ENCODE results near the gene RND3.

RND3 gene

DNA sequence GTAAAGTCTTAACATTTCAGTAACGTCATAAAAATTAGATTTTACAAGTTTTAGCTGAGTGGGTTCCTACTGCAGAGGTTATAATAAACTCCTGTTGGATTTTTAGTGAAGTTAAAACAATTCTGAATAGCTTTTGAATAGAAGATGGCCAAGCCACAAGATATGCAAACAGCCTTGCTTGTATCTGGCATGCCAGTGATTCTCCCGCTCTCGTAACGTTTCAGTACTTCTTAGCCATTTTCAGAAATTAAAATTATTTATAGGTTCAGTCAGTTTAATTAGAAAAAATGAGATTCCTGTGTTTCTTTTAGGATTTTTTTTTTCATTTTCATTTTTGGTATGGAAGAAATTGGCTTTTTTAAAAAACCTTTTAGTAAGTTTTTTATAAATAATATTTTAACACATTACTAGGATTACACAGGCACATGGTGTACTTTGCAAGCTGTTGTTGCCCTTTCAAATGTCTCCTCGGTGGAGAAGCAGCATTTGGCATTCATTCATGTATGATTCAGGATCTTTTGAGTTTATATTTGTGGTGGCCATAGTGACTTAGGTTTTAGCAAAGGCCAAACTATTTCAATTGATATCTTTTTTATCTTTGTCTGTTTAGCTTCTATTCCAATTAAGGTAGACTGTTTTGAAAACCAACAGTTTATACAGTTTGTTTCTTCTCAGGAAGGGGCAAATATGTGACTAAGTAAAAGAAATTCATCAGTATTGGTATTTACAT lies 30.6 kb upstream of the RND3 start:
- peak; percentile 89 for DNase-seq (ENCODE audit: low read depth)
- H3K4me3 ChIP-seq (ENCODE audit: low read depth, low read length), result no peak overlapping the region
- TF ChIP-seq, protein P1, sequence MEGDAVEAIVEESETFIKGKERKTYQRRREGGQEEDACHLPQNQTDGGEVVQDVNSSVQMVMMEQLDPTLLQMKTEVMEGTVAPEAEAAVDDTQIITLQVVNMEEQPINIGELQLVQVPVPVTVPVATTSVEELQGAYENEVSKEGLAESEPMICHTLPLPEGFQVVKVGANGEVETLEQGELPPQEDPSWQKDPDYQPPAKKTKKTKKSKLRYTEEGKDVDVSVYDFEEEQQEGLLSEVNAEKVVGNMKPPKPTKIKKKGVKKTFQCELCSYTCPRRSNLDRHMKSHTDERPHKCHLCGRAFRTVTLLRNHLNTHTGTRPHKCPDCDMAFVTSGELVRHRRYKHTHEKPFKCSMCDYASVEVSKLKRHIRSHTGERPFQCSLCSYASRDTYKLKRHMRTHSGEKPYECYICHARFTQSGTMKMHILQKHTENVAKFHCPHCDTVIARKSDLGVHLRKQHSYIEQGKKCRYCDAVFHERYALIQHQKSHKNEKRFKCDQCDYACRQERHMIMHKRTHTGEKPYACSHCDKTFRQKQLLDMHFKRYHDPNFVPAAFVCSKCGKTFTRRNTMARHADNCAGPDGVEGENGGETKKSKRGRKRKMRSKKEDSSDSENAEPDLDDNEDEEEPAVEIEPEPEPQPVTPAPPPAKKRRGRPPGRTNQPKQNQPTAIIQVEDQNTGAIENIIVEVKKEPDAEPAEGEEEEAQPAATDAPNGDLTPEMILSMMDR (conservative IDR thresholded peaks at IDR 0.05; ENCODE audit: low read depth, low read length), result no peak

DNA sequence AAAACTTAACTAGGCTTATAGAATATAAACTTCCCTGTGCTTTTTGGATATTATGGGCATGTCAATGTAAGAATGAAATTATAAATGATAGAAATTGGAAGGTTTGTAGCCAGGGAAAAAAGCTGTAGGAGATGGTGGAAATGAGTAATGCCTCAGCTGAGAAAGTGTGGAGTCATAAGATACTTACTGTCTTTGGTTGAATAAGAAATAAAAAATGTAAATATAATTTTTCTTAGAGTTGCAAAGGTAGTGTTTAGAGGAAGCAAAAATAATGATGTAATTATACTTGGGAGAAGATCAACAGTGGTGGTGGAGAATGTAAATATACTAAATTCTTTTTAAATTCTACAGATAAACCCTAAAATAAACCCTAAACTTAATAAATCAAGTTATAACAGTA lies 26.2 kb upstream of the RND3 start:
- TF ChIP-seq, protein P1 (conservative IDR thresholded peaks at IDR 0.05; ENCODE audit: low read depth, low read length), result no peak
- no peak overlapping the region for H3K4me3 ChIP-seq (ENCODE audit: low read depth, low read length)
- peak; percentile 56 for DNase-seq (ENCODE audit: low read depth)

DNA sequence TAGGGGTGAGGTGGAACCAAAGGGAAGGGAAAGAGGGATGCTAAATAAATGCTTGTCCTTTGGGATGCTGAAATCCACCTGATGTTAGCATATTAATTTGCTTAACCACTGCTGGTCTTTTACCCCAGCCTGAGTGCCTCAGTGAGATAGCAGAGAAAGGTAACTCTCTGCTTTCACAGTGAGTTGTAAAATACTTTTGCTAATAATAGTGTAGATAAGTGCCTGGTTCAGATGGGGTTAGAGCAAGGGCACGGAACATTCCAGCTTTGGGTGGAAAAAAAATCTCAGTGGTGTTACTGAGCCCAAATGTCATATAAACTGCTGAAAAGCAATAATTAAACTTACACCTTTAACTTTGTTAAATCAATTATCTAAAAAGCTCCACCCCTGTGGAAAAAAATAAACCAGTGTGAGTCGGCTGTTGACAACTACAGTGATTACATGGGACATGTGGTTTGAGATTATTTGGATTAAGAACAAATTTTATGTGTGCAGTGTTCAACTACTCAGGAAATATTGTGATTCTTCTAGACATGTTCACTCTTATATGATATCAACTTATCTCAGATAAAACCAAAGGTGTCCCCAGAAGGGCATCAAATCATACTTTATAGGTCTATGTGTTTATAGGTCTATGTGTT lies 21.1 kb upstream of the RND3 start:
- no peak overlapping the region for H3K4me3 ChIP-seq (ENCODE audit: low read depth, low read length)
- TF ChIP-seq, protein P1 (conservative IDR thresholded peaks at IDR 0.05; ENCODE audit: low read depth, low read length), result no peak
- no peak for DNase-seq (ENCODE audit: low read depth)

DNA sequence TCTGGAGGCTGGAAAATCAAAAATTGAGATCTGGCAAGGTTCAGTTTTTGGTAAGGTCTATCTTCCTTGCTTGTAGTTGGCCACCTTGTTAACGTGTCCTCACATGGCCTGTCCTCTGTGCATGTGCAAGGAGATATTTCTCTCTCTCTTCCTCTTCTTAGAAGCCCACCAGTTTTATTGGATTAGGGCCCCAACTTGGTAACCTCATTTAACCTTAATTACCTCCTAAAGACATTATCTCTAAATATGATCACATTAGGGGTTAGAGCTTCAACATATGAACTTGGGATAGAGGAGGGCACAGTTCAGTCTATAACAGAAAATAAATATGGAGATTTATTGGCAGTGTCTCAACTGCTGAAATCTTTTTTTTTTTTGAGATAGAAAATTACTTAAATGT lies 19.6 kb upstream of the RND3 start:
- DNase-seq (ENCODE audit: low read depth), result no peak
- H3K4me3 ChIP-seq (ENCODE audit: low read depth, low read length), result no peak overlapping the region
- TF ChIP-seq, protein P1 (conservative IDR thresholded peaks at IDR 0.05; ENCODE audit: low read depth, low read length), result no peak

- H3K4me3 ChIP-seq (ENCODE audit: low read depth, low read length), result no peak overlapping the region
- no peak for DNase-seq (ENCODE audit: low read depth)
- TF ChIP-seq, protein P1 (conservative IDR thresholded peaks at IDR 0.05; ENCODE audit: low read depth, low read length), result no peak
Observed at GRCh38 chr2:150505178-150505577, 17.7 kb upstream of the RND3 start.

- H3K4me3 ChIP-seq (ENCODE audit: low read depth, low read length), result peak overlapping the region; percentile 13
- TF ChIP-seq, protein P1 (conservative IDR thresholded peaks at IDR 0.05; ENCODE audit: low read depth, low read length), result no peak
- peak; percentile 96 for DNase-seq (ENCODE audit: low read depth)
Observed at GRCh38 chr2:150495993-150496627, 8.6 kb upstream of the RND3 start.
